HPDE6-E6E7 (cell line): ENCODE data around the gene ACTL6B.
"Not testable (repeated sequence)": the region's sequence is repeated elsewhere in the genome, so short reads cannot be mapped to it uniquely, and the experiment has no call there.

Experiments used
- DNase-seq: peaks from one replicate; pipeline ENCODE4 v3.0.0; 2011; ENCODE audit warnings: missing footprints; ENCODE audit errors: extremely low spot score

ACTL6B gene

DNA sequence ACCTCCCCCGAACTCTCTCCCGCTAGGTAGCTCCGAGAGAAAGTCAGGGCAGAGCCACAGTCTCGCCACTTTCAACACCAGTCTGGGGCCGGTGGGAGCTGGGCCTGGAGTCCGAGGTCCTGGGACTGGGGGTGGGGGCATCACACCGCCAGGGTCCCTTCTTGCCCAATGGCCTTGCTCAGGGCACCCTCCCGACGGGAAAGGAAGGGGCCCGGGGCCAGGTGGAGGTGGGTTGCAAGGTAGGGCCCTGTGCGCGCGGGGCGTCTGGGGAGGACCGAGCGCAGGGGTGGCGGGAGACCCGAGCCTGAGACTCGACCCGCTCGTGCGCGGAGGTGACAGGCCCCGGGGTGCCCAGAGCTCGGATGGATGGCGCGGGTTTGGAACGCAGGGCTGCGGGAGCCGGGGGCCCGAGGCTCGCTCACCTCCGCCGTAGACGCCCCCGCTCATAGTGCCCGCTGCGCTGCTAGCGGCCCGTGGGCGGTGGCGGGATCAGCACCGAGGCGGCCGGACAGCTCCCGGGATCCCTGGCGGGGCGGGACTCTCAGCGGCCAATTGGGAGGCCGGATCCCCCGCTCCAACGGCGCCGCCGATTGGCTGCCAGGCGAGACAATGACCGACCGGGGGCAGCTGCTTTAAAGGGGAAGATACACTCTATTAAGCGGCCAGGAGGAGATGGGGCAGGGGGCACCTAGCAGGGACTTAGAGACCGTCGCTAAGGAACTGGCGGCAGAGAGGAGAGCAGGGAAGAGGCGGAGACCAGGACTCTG, at the start of gene ACTL6B:
TSS of gene ACTL6B (minus strand) at position 541 of the 767 bp plus-strand sequence. CDS start at position 447, 94 bp downstream.
- DNase-seq: no peak

DNA sequence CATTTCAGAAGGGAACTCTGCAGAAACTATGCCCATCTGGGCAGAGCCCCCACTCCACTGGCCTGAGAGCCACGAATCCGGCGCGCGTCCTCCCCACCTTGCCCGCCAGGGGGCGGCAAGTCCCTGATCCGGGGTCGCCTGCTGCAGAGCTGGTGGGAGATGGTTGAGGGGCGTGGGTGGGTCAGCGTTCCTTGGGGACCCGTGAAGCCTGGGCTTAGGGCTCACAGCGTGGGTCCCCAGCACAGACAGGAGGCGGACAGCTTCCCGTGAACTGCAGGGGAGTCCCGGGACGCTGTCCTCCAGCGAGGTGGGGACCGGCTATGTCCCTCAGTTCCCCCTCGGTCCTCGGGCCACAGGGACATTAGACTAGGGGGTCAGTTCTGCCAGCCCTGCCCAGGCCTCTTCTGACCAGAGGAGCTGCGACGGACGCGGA, 49.1 kb upstream of the ACTL6B start:
- DNase-seq: peak; percentile 83

- DNase-seq: not testable (repeated sequence)
These were observed 44.8 kb upstream of the ACTL6B start for GRCh38 chr7:100701089-100701488.

DNA sequence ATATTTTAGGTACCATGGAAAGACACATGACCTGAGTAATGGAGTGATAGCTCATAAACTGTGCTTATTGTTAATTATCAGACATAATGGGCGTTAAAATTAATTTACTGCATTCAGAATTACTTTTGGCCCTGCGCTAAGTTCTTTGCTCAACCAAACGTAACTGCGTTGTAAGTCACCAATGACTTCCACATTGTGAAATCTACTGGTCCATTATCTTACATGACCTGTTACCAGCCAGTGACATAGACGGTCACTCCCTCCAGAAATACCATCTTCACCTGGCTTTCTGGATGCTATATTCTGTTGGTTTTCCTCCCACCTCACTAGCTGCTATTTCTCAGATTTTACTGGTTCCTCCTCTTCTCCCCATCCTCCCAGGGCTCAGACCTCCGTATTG, 42.8 kb upstream of the ACTL6B start:
- no peak for DNase-seq

- DNase-seq: no peak
These were observed 39.9 kb upstream of the ACTL6B start for GRCh38 chr7:100696123-100696521.

- DNase-seq: no peak
These were observed 38.0 kb upstream of the ACTL6B start, which contains the start of gene GIGYF1 for GRCh38 chr7:100694098-100694745. TSS of gene GIGYF1 (minus strand) at chr7:100694250. CDS start at chr7:100688238, 6,012 bp downstream.

- no peak for DNase-seq
These were observed 37.3 kb upstream of the ACTL6B start for GRCh38 chr7:100693312-100694097.

GRCh38 chr7:100692578-100692961, 36.3 kb upstream of the ACTL6B start:
- DNase-seq: no peak

GRCh38 chr7:100691676-100692577, 35.7 kb upstream of the ACTL6B start:
- DNase-seq: peak; percentile 75

DNA sequence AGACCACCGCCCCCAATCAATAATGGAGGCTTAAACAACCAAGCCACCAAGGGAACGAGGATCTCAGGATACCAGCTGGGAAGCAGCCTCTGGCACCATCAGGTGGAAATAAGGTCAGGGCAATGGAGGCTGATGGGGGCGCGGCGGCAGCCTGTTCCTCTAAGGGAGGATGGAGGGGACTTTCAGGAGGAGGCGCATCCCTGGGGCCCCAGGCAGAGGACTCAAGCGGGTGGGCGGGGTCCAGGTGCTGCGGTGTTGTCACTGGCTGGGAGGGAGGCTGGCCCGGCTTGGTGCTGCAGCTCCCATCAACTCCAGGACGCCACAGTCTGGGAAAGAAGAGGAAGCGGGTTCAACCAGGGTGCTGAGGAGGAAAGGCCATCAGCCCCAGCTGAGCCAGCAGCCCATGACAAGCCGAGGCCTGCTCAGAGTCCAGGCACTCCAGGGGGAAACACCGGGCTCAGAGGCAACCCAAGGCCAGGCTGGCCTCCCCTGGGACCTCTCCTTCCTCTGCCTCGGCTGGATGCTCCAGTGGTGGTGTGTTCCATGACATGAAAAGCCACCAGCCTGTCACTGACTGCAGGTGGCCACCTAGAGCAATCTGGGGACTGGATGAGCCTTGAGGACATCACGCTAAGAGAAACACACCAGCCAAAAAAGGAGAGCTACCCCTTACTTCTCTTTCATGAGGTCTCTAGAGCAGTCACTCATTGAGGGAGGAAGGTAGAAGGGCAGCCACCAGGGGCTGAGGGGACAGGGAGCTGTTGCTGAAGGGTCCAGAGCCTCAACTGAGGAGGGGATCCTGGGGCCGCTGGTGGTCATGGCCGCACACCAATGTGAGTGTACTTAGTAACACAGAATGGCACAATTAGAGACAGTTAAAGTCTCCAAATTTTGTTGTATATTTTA, 33.2 kb upstream of the ACTL6B start:
- DNase-seq: no peak

DNA sequence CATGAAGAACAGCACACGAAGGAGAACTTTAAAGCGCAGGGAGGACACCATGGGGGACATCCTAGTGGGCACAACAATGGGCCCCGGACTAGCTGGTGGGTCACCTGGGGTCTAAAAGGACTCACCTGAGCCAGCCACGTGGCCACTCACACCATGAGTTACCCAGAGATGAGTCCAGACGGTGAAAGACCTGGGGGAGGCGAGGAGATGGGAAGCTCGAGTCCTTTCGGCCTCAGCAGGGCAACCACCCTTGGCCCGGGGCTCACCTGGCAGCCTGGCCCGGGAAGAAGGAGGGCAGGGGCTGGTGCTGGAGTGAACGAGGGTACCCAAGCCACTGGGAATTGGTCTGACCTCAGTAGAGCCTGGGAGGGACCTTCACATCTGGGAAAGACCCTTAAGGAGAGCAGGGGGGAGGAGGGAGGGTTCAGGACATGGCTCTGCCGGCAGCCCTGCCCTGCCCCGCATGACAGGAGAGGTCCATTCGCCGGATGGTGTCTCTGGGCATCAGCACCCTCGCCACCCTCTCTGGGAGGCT, 32.1 kb upstream of the ACTL6B start:
- DNase-seq: no peak

GRCh38 chr7:100687751-100688300, 31.6 kb upstream of the ACTL6B start:
- DNase-seq: no peak

DNA sequence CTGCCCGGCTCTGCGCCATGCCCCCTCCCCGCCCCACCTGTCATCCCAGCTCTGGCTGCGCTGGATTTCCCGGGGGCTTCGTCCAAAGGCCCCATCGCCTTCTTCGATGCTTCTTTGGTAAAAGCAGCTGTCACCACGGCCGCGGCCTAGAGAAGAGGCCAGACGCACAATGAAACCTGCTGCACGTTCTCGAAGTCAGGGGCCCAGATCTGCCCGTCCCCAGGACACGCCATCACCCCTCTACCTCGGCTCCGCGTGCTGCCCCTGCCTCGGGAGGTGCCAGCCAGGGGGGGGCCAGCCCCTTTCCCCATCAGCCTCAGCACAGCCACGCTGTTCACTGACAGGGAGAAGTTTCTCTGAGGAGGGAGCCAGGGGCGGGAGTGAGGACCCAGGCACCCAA, 31.0 kb upstream of the ACTL6B start:
- no peak for DNase-seq

DNA sequence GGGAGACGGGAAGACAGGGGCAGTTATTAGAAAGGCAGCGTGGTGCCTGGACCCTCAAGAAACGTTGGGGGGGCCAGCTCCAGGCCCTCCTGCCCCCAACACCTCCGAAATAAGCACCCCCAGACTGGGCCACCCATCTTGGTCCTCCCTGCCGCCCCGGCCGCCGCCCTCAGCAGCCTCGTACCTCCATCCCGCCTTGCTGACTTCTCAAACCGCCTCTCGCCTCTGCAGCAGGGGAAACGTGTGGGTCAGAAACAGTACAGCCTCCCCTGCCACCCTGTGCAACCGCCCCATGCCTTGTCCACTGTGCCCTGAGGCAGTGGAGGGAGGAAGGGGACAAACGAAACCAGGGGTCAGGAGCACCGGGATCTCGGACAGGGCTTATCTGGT, 30.6 kb upstream of the ACTL6B start:
- DNase-seq: no peak

- no peak for DNase-seq
These were observed 30.1 kb upstream of the ACTL6B start for GRCh38 chr7:100686201-100686821.

DNA sequence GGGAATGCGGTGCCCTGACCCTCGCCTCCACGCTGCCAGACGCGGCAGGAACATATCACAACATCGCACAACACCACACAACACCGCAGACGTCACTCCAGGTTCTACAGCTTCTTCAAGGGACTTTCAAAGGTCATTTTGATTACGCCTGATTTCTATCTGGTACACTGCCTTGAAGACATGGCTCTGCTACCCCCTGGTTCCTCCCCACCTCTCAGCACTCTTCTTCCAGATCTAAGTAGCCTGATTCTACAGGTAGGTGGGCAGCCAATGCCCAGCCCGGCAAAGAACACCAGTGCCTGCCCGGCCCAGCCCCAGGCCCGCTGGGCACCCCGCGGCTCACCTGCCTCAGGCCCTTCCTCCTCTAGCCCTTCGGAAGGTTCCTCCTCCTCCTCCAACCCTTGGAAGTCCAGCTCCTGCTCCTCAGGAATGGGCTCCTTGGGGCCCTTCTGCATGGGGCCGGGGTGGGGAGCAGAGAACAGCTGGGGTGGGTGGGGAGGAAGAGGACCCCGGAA, 29.4 kb upstream of the ACTL6B start:
- DNase-seq: no peak

DNA sequence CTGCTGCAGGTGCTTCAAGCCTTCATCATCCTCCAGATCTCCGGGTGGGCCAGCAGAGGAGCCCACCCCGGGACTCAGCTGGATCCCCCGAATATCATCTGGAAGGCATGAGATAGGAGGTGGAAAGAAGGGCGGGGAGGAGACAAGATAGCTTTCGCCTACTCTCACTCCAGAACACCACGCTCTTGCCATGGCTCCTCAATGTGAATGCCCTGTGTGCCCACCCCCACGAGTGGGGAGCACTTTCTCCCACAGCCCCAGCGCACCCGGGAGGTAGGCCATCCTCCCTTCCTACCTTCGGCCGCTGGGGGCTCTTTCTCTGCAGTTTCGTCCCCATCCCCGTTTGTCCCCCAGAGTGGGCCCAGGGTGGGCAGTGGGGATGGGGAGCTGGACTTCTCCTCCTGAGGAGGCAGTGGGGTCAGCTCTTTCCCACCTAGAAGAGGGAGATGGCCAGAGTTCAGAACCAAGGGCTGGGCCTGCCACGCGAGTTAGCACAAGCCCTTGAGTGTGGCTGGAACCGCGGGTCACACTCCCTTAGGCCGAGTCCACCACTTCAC, 28.9 kb upstream of the ACTL6B start:
- no peak for DNase-seq

DNA sequence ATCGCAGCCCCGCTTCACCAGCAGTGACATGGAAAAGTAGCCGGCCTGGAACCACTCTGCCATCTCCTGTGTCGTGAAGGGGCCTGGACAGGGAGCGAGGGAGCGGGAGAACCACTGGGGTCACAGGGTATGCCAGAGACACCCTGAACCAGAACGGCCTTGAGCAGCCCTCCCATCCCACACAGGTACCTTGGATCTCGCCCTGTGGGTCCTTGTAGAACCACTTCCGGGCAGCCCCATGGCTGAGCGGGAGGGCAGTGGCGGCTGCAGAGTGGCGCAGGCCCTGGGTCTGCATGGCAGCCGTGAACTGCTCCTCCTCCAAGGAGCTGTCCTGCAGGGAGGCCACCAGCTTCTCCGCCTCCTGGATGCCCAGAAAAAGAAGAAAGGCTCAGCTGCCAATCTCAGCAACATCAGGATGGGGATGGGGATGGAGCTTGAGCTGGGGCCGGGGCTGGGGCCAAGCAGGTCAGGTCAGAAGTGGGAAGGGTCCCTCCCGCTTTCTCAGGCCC, 28.3 kb upstream of the ACTL6B start:
- DNase-seq: no peak
